Measurements from ENCODE around the gene SARM1. TPM values are rescaled to one million over a fixed set of nuclear protein-coding genes. Genes with fewer than 3 reads are reported as not detected.

SARM1 gene
- total RNA-seq, 4 donors from 2014 or later = 6.0 to 22.1 (median 9.5) TPM

GRCh38 chr17:28350271-28350670 lies 21.2 kb upstream of the SARM1 start:
- no peak for DNase-seq
- WGBS, 2 donors (ENCODE audit: low coverage in 1 of 2) = 94 to 97% methylated on average over 4 to 7 of the region's 7 CpGs
- in situ Hi-C loops (cut with MboI; ENCODE audit: low pct_ligation_motif_present in 1 of 4, low pct_unique_long_range_greater_than_20kb in 1 of 4, low sequenced_read_pairs in 3 of 4) (no loop called here), intact Hi-C loops (cut with DNase I; ENCODE audit: low total_unique reads) (no loop called here)
- H3K27ac ChIP-seq = no peak overlapping the region
- no peak overlapping the region for H3K4me3 ChIP-seq
- H3K36me3 ChIP-seq = peaks cover 0 to 68% (median 26%) of the 10 kb centered on the region in 4 donors
- no peak for TF ChIP-seq EP300 (IDR thresholded peaks at IDR 0.05; ENCODE audit: low read depth)
- TF ChIP-seq CTCF (IDR thresholded peaks at IDR 0.05) = no peak
- TF ChIP-seq POLR2A (IDR thresholded peaks at IDR 0.05) = no peak
- no peak for TF ChIP-seq POLR2AphosphoS5 (IDR thresholded peaks at IDR 0.05)
- H3K9me3 ChIP-seq = no peaks in the 10 kb centered on the region
- no peaks in the 10 kb centered on the region for H3K27me3 ChIP-seq
- H3K4me1 ChIP-seq = no peaks in the 10 kb centered on the region

GRCh38 chr17:28357061-28357900 lies 14.2 kb upstream of the SARM1 start, which contains the start of gene POLDIP2:
Gene POLDIP2 (minus strand): TSS chr17:28357527. CDS start chr17:28357448, 79 bp downstream.
- DNase-seq = peak; percentile 96
- intact Hi-C loops (cut with DNase I; ENCODE audit: low total_unique reads) = no loop called here
- H3K27ac ChIP-seq = peak within 1 kb of the TSS; percentile 88 to 94 (median 91)
- H3K27me3 ChIP-seq = no peaks in the 10 kb centered on the region
- TF ChIP-seq CTCF (IDR thresholded peaks at IDR 0.05) = no peak
- peak; percentile 88 for TF ChIP-seq POLR2A (IDR thresholded peaks at IDR 0.05)
- peak; percentile 87 to 92 (median 88) for TF ChIP-seq POLR2AphosphoS5 (IDR thresholded peaks at IDR 0.05)
- H3K9me3 ChIP-seq = no peaks in the 10 kb centered on the region
- in situ Hi-C loops (cut with MboI; ENCODE audit: low pct_ligation_motif_present in 1 of 4, low pct_unique_long_range_greater_than_20kb in 1 of 4, low sequenced_read_pairs in 3 of 4) = no loop called here
- WGBS, 2 donors (ENCODE audit: low coverage in 1 of 2) = 1% methylated on average over 58 of the region's 80 CpGs; no CpG with 5 or more reads in 1 of the 2 donors
- H3K36me3 ChIP-seq = peaks cover 0 to 49% (median 23%) of the 10 kb centered on the region in 4 donors
- H3K4me3 ChIP-seq = peak within 1 kb of the TSS; percentile 75 to 95 (median 93)
- peaks cover 16 to 24% (median 18%) of the 10 kb centered on the region in 4 donors for H3K4me1 ChIP-seq

GRCh38 chr17:28357901-28358197 lies 13.6 kb upstream of the SARM1 start:
- WGBS, 2 donors (ENCODE audit: low coverage in 1 of 2) = 3 to 20% methylated on average over 1 to 4 of the region's 4 CpGs
- Histone ChIP-seq H3K4me3 (peak overlapping the region; percentile 33 to 95 (median 93)), H3K4me1 (peaks cover 16 to 24% (median 18%) of the 10 kb centered on the region in 4 donors), H3K27me3 (no peaks in the 10 kb centered on the region), H3K36me3 (peaks cover 0 to 51% (median 20%) of the 10 kb centered on the region in 4 donors), H3K9me3 (no peaks in the 10 kb centered on the region), H3K27ac (peak overlapping the region; percentile 88 to 94 (median 91))
- intact Hi-C loops (cut with DNase I; ENCODE audit: low total_unique reads) (no loop called here), in situ Hi-C loops (cut with MboI; ENCODE audit: low pct_ligation_motif_present in 1 of 4, low pct_unique_long_range_greater_than_20kb in 1 of 4, low sequenced_read_pairs in 3 of 4) (no loop called here)
- DNase-seq = no peak
- TF ChIP-seq EP300 (IDR thresholded peaks at IDR 0.05; ENCODE audit: low read depth) = no peak
- no peak for TF ChIP-seq CTCF (IDR thresholded peaks at IDR 0.05)
- no peak for TF ChIP-seq POLR2A (IDR thresholded peaks at IDR 0.05)
- no peak for TF ChIP-seq POLR2AphosphoS5 (IDR thresholded peaks at IDR 0.05)

- H3K4me1 ChIP-seq = peaks cover 3 to 6% (median 5%) of the 10 kb centered on the region in 4 donors
- no peaks in the 10 kb centered on the region for H3K9me3 ChIP-seq
- peaks cover 0 to 45% (median 15%) of the 10 kb centered on the region in 4 donors for H3K36me3 ChIP-seq
- no peaks in the 10 kb centered on the region for H3K27me3 ChIP-seq
- no peak for TF ChIP-seq EP300 (IDR thresholded peaks at IDR 0.05; ENCODE audit: low read depth)
- DNase-seq = no peak
- WGBS, 2 donors (ENCODE audit: low coverage in 1 of 2) = 88% methylated on average over 5 of the region's 5 CpGs; no CpG with 5 or more reads in 1 of the 2 donors
- intact Hi-C loops (cut with DNase I; ENCODE audit: low total_unique reads) = no loop called here
- no peak overlapping the region for H3K4me3 ChIP-seq
- in situ Hi-C loops (cut with MboI; ENCODE audit: low pct_ligation_motif_present in 1 of 4, low pct_unique_long_range_greater_than_20kb in 1 of 4, low sequenced_read_pairs in 3 of 4) = no loop called here
- H3K27ac ChIP-seq = no peak overlapping the region
These were observed 8.3 kb upstream of the SARM1 start for GRCh38 chr17:28363186-28363585.
